Skeletal muscle satellite cell (primary cell): ENCODE data around the gene TBC1D8.
A peak's percentile ranks its signal among the peaks of the same experiment; 100 is the strongest.

ENCODE experiments used
- H3K27me3 ChIP-seq: 2 replicates; pipeline ENCODE4 v1.7.0; 2013; ENCODE audit warnings: low read length; ENCODE audit not compliant: control insufficient read depth, insufficient read depth
- H3K36me3 ChIP-seq: 2 replicates; pipeline ENCODE4 v1.7.0; 2013; ENCODE audit warnings: mild to moderate bottlenecking, control low read depth, low read length; ENCODE audit not compliant: insufficient read depth
- H3K4me1 ChIP-seq: 2 replicates; pipeline ENCODE4 v1.7.0; 2013; ENCODE audit warnings: low read length; ENCODE audit not compliant: control insufficient read depth, insufficient read depth
- H3K4me2 ChIP-seq: 2 replicates; pipeline ENCODE4 v1.7.0; 2013; ENCODE audit warnings: mild to moderate bottlenecking, low read length
- H3K4me3 ChIP-seq: 2 replicates; pipeline ENCODE4 v1.7.0; 2013; ENCODE audit warnings: low read length
- H3K9ac ChIP-seq: 2 replicates; pipeline ENCODE4 v1.7.0; 2013; ENCODE audit warnings: mild to moderate bottlenecking, low read depth, low read length, moderate library complexity
- H3K9me3 ChIP-seq: replicated peaks from 2 replicates; pipeline ENCODE4 v1.7.0; 2013; ENCODE audit warnings: mild to moderate bottlenecking, control low read depth, low read length

TBC1D8 gene

DNA sequence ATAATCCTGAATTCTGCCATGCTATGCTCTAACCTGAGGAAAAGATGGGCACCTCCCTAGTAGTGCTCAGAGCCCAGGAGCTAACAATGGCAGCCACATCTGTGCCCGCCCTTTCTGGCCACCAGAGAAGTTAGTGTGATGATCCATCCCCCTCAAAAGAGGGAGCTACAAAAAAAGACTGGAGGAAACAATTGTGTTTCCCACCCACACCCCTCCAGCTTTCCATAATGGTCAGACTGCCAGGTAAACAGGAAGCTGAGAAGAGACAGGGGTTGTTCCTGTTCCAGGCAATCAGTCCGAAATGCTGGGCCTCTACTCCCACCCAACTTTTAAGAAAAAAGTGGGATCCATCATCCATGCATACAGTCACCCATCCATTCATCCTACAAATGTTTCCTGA, 3.2 kb downstream of the TBC1D8 start:
- Histone ChIP-seq H3K36me3 (peaks cover 4% of the 10 kb centered on the region), H3K4me3 (no peak overlapping the region), H3K27me3 (no peaks in the 10 kb centered on the region), H3K9ac (no peak overlapping the region), H3K4me2 (peak overlapping the region; percentile 85), H3K9me3 (no peaks in the 10 kb centered on the region), H3K4me1 (peaks cover 43% of the 10 kb centered on the region)

DNA sequence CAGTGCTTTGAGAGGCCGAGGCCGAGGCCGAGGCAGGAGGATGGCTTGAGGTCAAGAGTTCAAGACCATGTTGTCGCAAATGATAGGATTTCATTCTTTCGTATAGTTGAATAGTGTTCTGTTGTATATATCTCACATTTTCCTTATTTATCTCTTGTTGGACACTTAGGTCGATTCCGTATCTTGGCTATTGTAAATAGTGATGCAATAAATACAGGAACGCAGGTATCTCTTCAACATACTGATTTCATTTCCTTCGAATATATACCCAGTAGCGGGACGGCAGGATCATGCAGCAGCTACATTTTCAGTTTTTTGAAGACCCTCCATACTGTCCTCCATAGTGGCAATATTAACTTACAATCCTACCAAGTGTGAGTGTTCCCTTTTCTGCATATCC, 4.1 kb downstream of the TBC1D8 start:
- H3K4me2 ChIP-seq: no peak overlapping the region
- no peak overlapping the region for H3K9ac ChIP-seq
- H3K4me1 ChIP-seq: peaks cover 35% of the 10 kb centered on the region

GRCh38 chr2:101146535-101146934, 4.6 kb downstream of the TBC1D8 start:
- Histone ChIP-seq H3K36me3 (peaks cover 4% of the 10 kb centered on the region), H3K4me1 (peaks cover 35% of the 10 kb centered on the region), H3K27me3 (no peaks in the 10 kb centered on the region), H3K4me2 (no peak overlapping the region), H3K4me3 (no peak overlapping the region), H3K9ac (no peak overlapping the region), H3K9me3 (no peaks in the 10 kb centered on the region)

More for the DNA sequence above, 4.1 kb downstream of the TBC1D8 start:
- Histone ChIP-seq H3K36me3 (peaks cover 4% of the 10 kb centered on the region), H3K9me3 (no peaks in the 10 kb centered on the region), H3K4me3 (no peak overlapping the region), H3K27me3 (no peaks in the 10 kb centered on the region)

GRCh38 chr2:101145406-101145805, 5.8 kb downstream of the TBC1D8 start:
- Histone ChIP-seq H3K4me3 (no peak overlapping the region), H3K4me1 (peaks cover 45% of the 10 kb centered on the region), H3K36me3 (peaks cover 4% of the 10 kb centered on the region), H3K27me3 (no peaks in the 10 kb centered on the region), H3K9ac (no peak overlapping the region), H3K4me2 (peak overlapping the region; percentile 28), H3K9me3 (no peaks in the 10 kb centered on the region)

- H3K4me2 ChIP-seq: no peak overlapping the region
- H3K9me3 ChIP-seq: no peaks in the 10 kb centered on the region
- no peak overlapping the region for H3K4me3 ChIP-seq
- H3K4me1 ChIP-seq: peaks cover 38% of the 10 kb centered on the region
- no peak overlapping the region for H3K9ac ChIP-seq
- H3K27me3 ChIP-seq: no peaks in the 10 kb centered on the region
- H3K36me3 ChIP-seq: peaks cover 4% of the 10 kb centered on the region
Measured at GRCh38 chr2:101142163-101142562, 9.0 kb downstream of the TBC1D8 start.

- H3K4me1 ChIP-seq: peaks cover 36% of the 10 kb centered on the region
- H3K9ac ChIP-seq: peak overlapping the region; percentile 19
- H3K27me3 ChIP-seq: no peaks in the 10 kb centered on the region
- peak overlapping the region; percentile 42 for H3K4me3 ChIP-seq
- no peaks in the 10 kb centered on the region for H3K9me3 ChIP-seq
- peaks cover 3% of the 10 kb centered on the region for H3K36me3 ChIP-seq
- H3K4me2 ChIP-seq: peak overlapping the region; percentile 66
Measured at GRCh38 chr2:101140978-101141655, 10.1 kb downstream of the TBC1D8 start.

- Histone ChIP-seq H3K9me3 (no peaks in the 10 kb centered on the region), H3K36me3 (peaks cover 4% of the 10 kb centered on the region), H3K27me3 (no peaks in the 10 kb centered on the region), H3K4me2 (peak overlapping the region; percentile 3), H3K4me1 (peaks cover 27% of the 10 kb centered on the region), H3K4me3 (no peak overlapping the region), H3K9ac (no peak overlapping the region)
Measured at GRCh38 chr2:101140237-101140636, 10.9 kb downstream of the TBC1D8 start.

GRCh38 chr2:101139495-101139894, 11.7 kb downstream of the TBC1D8 start:
- H3K4me3 ChIP-seq: no peak overlapping the region
- no peak overlapping the region for H3K9ac ChIP-seq
- peaks cover 23% of the 10 kb centered on the region for H3K4me1 ChIP-seq
- H3K27me3 ChIP-seq: no peaks in the 10 kb centered on the region
- no peak overlapping the region for H3K4me2 ChIP-seq
- no peaks in the 10 kb centered on the region for H3K9me3 ChIP-seq
- H3K36me3 ChIP-seq: peaks cover 4% of the 10 kb centered on the region

GRCh38 chr2:101135412-101136296, 15.5 kb downstream of the TBC1D8 start:
- Histone ChIP-seq H3K4me3 (no peak overlapping the region), H3K27me3 (no peaks in the 10 kb centered on the region), H3K4me2 (no peak overlapping the region), H3K9ac (no peak overlapping the region), H3K36me3 (peaks cover 4% of the 10 kb centered on the region), H3K9me3 (no peaks in the 10 kb centered on the region), H3K4me1 (peaks cover 9% of the 10 kb centered on the region)

DNA sequence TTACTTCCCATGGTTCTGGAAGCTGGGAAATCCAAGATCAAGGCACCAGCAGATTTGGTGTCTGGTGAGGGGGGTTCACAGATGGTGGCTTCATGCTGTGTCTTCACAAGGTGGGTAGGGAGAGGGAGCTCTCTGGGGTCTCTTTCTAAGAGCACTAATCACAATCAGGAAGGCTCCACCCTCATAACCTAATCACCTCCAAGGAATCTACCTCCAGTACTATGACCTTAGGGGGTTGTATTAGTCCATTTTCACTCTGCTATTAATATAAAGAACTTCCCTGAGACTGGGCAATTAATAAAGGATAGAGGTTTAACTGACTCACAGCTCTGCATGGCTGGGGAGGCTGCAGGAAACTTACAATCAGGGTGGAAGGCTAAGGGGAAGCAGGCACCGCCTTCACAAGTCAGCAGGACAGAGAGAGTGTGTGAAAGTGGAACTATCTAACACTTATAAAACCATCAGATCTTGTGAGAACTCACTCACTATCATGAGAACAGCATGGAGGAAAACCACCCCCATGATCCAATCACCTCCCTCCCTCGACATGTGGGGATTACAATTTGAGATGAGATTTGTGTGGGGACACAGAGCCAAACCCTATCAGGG, 17.6 kb downstream of the TBC1D8 start:
- Histone ChIP-seq H3K4me3 (no peak overlapping the region), H3K36me3 (peaks cover 4% of the 10 kb centered on the region), H3K4me2 (no peak overlapping the region), H3K9ac (no peak overlapping the region), H3K27me3 (no peaks in the 10 kb centered on the region), H3K4me1 (no peaks in the 10 kb centered on the region), H3K9me3 (no peaks in the 10 kb centered on the region)

DNA sequence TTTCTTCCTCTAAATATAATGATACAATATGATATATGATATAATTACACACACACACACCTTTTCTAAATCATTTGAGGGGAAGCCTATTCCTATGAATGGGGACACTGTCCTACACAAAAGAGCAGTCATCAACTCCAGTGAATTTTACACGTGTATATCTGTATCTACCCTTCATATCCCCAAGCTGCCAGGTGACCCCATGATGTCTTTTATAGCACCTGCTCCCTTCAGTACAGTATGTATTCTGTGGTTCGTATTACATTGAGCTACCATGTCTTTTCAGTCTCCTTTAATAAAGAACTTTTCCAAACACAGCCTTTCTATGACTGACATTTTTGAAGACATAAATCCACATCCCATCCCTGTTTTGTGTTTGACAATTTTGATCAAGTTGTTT, 19.0 kb downstream of the TBC1D8 start:
- Histone ChIP-seq H3K4me3 (no peak overlapping the region), H3K4me2 (no peak overlapping the region), H3K36me3 (peaks cover 4% of the 10 kb centered on the region), H3K9me3 (no peaks in the 10 kb centered on the region), H3K27me3 (no peaks in the 10 kb centered on the region), H3K4me1 (peaks cover 11% of the 10 kb centered on the region), H3K9ac (no peak overlapping the region)
